Measurements from ENCODE around the gene PRADC1.

DNA sequence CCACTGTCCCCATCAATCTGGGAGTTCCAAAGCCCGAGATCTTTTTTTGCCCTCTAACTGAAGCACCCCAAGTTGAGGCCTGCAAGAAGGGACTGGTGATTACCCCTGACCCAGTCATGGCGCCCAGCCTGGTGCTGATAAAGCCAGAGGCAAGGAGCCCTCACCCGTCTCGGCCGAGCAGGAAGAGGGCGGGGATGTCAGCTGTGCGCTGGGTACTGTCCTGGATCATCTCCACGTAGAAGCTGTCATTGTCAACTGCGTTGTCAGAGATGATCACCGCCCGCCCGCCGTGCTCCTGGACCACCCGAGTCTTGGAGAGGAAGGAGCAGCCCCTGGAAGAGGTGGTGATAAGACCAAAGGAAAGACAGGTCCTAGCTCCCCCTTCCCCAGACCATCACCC is 4.4 kb downstream of the PRADC1 start:
- TF ChIP-seq, protein P1, sequence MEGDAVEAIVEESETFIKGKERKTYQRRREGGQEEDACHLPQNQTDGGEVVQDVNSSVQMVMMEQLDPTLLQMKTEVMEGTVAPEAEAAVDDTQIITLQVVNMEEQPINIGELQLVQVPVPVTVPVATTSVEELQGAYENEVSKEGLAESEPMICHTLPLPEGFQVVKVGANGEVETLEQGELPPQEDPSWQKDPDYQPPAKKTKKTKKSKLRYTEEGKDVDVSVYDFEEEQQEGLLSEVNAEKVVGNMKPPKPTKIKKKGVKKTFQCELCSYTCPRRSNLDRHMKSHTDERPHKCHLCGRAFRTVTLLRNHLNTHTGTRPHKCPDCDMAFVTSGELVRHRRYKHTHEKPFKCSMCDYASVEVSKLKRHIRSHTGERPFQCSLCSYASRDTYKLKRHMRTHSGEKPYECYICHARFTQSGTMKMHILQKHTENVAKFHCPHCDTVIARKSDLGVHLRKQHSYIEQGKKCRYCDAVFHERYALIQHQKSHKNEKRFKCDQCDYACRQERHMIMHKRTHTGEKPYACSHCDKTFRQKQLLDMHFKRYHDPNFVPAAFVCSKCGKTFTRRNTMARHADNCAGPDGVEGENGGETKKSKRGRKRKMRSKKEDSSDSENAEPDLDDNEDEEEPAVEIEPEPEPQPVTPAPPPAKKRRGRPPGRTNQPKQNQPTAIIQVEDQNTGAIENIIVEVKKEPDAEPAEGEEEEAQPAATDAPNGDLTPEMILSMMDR (conservative IDR thresholded peaks at IDR 0.05 in 1 of 2, IDR thresholded peaks at IDR 0.05 in 1 of 2; ENCODE audit: low read depth in 1 of 2, low read length in 2 of 2), result no peak
- no peak for TF ChIP-seq EZH2 (IDR thresholded peaks at IDR 0.05; ENCODE audit: low read length, missing control alignments)

All from fibroblast of lung (primary cell).